Measurements from ENCODE around the gene CROCC2.

GRCh38 chr2:240983996-240984498 is 77.9 kb downstream of the CROCC2 start:
- TF ChIP-seq CEBPB (IDR thresholded peaks at IDR 0.05; ENCODE audit: low read depth) (no peak), CTCF (IDR thresholded peaks at IDR 0.05 in 2 of 3, conservative IDR thresholded peaks at IDR 0.05 in 1 of 3; ENCODE audit: borderline replicate concordance in 1 of 3, insufficient read depth in 1 of 3, low read depth in 2 of 3, low read length in 2 of 3) (no peak), ATF3 (IDR thresholded peaks at IDR 0.05) (no peak), EZH2phosphoT487 (IDR thresholded peaks at IDR 0.05; ENCODE audit: borderline replicate concordance) (no peak)
